IPS DF 6.9 (cell line): Measurements from ENCODE around the gene THSD7B.
"Not testable (repeated sequence)": the region's sequence is repeated elsewhere in the genome, so short reads cannot be mapped to it uniquely, and the experiment has no call there.

Source experiments
- DNase-seq: peaks from one replicate; pipeline ENCODE4 v3.0.0-alpha.2; 2013; ENCODE audit warnings: low read depth, low spot score
- H3K27ac ChIP-seq: one replicate; pipeline ENCODE4 v1.5.1; 2013; ENCODE audit warnings: low read length, control low read depth
- H3K27me3 ChIP-seq: 2 replicates; pipeline ENCODE4 v1.6.1; 2013; ENCODE audit warnings: mild to moderate bottlenecking, low read length; ENCODE audit not compliant: control insufficient read depth, insufficient read depth
- H3K36me3 ChIP-seq: 2 replicates; pipeline ENCODE4 v1.6.1; 2013; ENCODE audit warnings: low read length; ENCODE audit not compliant: control insufficient read depth, insufficient read depth
- H3K4me1 ChIP-seq: 2 replicates; pipeline ENCODE4 v1.6.1; 2013; ENCODE audit warnings: low read length; ENCODE audit not compliant: control insufficient read depth, insufficient read depth
- H3K4me3 ChIP-seq: 2 replicates; pipeline ENCODE4 v1.5.1; 2013; ENCODE audit warnings: mild to moderate bottlenecking, low read length
- H3K9me3 ChIP-seq: 2 replicates; pipeline ENCODE4 v1.6.1; 2013; ENCODE audit warnings: low read length, inconsistent platforms; ENCODE audit not compliant: control insufficient read depth, insufficient read depth
- WGBS: extraction: QIAGEN DNeasy Blood & Tissue Kit; methylation state at CpG from one replicate; pipeline ENCODE4 v1.1.7; 2013; ENCODE audit warnings: mixed read lengths, missing lambda C conversion rate; ENCODE audit not compliant: insufficient read length, insufficient coverage; 5-methylcytosine and 5-hydroxymethylcytosine counted together

The THSD7B gene

DNA sequence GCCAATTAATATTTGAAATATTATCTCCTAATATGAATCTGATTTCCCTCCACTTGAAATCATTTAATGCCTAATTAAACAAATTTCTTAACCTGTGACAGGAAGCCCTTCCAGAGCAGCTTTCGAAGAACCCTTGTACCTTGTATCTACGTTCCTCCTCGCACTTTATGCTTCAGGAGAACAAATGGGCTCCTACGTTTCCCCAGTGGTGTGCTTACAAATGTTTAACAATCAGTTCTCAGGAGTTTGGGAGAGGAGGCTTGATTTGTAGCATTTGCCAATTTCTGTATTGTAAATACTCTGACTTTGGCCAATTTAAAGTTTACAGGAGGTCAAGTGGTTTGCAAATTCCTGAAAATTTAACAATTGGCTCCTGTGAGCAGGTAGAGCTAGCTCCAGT lies 327.8 kb downstream of the THSD7B start:
- DNase-seq: no peak
- Histone ChIP-seq H3K27ac (no peak overlapping the region), H3K9me3 (no peaks in the 10 kb centered on the region), H3K4me3 (no peak overlapping the region), H3K4me1 (no peaks in the 10 kb centered on the region), H3K27me3 (no peaks in the 10 kb centered on the region), H3K36me3 (no peaks in the 10 kb centered on the region)
- WGBS: no CpG with 5 or more reads among the region's 4 CpGs

DNA sequence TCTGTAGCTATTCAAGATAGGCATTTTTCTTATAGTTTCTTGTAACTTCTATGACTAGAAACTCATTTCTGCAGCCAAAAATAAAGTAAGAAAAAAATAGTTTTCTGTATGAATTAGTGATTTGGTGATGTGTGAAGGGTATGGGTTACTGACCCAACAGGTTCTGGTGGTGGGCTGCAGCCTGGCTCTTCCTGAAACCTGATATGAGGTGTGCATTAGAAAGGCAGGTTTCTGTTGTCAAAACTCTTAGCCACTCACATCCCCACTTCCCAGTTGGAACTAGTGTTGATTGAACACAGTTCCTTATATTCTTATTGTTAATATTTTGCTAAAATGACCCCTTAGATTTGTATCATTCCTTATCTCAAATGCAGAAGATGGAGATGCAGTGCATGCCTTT lies 330.8 kb downstream of the THSD7B start:
- Histone ChIP-seq H3K4me3 (no peak overlapping the region), H3K27me3 (no peaks in the 10 kb centered on the region), H3K27ac (no peak overlapping the region), H3K9me3 (no peaks in the 10 kb centered on the region), H3K36me3 (no peaks in the 10 kb centered on the region), H3K4me1 (no peaks in the 10 kb centered on the region)
- DNase-seq: no peak

DNA sequence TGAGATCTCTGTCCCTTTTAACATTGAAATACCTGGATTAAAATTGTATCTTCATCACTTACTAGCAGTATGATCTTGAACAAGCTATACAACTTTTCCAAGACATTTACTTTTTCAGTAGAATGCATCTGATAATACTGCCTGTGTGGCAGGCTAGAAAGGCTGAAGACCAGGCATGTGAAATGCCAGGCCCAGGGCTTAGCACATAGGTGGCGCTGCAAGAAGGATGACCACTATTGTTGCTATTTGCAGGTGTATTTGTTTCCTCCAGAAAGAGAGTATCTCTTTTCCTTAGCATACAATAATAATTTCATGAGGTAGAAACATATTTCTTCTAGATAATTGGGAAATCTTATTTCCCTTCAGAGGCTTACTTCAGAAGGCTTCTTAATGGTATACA lies 331.3 kb downstream of the THSD7B start:
- Histone ChIP-seq H3K4me3 (no peak overlapping the region), H3K36me3 (no peaks in the 10 kb centered on the region), H3K4me1 (no peaks in the 10 kb centered on the region), H3K27ac (no peak overlapping the region), H3K27me3 (no peaks in the 10 kb centered on the region), H3K9me3 (no peaks in the 10 kb centered on the region)
- WGBS: no CpG with 5 or more reads among the region's 1 CpG
- no peak for DNase-seq

DNA sequence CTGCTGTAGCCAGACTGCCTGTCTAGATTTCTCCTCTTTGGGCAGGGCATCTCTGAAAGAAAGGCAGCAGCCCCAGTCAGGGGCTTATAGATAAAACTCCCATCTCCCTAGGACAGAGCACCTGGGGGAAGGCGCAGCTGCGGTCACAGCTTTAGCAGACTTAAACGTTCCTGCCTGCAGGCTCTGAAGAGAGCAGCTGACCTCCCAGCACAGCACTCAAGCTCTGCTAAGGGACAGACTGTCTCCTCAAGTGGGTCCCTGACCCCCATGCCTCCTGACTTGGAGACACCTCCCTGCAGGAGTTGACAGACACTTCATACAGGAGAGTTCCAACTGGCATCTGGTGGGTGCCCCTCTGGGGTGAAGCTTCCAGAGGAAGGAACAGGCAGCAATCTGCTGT lies 336.5 kb downstream of the THSD7B start:
- not testable (repeated sequence) for H3K36me3 ChIP-seq, DNase-seq, H3K9me3 ChIP-seq, H3K4me1 ChIP-seq, H3K27ac ChIP-seq, H3K27me3 ChIP-seq, H3K4me3 ChIP-seq
- no CpG with 5 or more reads among the region's 3 CpGs for WGBS

DNA sequence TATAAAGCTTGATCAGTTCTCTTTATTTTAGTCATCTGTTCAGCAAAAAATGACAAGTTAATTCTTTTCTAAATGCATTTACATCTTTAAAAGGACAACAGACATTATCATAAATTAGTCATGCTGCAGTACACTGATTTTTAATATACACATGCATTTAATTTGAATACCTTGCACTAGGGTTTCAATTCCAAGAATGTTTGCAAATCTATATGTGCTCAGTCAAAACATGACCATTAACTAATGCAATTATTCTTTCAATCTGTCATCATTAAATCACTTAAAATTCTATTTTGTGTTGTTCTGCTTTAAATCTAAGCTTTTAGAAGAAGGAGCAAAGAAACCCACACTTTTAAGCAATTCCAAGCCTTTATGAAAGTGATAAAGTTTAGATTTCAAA lies 342.6 kb downstream of the THSD7B start:
- Histone ChIP-seq H3K36me3 (no peaks in the 10 kb centered on the region), H3K27me3 (no peaks in the 10 kb centered on the region), H3K9me3 (no peaks in the 10 kb centered on the region), H3K4me1 (no peaks in the 10 kb centered on the region), H3K4me3 (no peak overlapping the region), H3K27ac (no peak overlapping the region)
- no peak for DNase-seq

DNA sequence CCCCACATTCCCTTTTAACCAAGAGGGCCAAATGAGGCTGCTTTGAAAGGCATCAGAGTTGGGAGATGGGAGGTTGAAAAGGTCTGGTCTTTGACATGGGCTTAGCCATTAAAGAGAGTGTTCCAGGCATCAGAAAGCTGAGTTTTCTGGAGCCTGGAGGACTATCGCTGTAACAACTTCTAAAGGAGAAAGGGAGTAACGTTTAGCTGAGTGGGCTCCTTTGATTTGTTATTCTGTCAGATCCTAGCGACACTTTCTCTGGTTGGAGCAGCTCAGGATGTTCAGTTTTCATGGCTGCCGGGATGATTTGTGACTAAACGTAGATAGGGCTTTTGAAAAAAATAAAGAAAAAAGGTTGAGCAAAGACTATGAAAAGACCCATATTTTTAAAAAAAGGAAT lies 346.6 kb downstream of the THSD7B start:
- Histone ChIP-seq H3K36me3 (no peaks in the 10 kb centered on the region), H3K27me3 (no peaks in the 10 kb centered on the region), H3K4me3 (no peak overlapping the region), H3K4me1 (no peaks in the 10 kb centered on the region; the same call in 1 of the 2 replicates), H3K27ac (no peak overlapping the region), H3K9me3 (no peaks in the 10 kb centered on the region)
- no peak for DNase-seq
- no CpG with 5 or more reads among the region's 5 CpGs for WGBS

DNA sequence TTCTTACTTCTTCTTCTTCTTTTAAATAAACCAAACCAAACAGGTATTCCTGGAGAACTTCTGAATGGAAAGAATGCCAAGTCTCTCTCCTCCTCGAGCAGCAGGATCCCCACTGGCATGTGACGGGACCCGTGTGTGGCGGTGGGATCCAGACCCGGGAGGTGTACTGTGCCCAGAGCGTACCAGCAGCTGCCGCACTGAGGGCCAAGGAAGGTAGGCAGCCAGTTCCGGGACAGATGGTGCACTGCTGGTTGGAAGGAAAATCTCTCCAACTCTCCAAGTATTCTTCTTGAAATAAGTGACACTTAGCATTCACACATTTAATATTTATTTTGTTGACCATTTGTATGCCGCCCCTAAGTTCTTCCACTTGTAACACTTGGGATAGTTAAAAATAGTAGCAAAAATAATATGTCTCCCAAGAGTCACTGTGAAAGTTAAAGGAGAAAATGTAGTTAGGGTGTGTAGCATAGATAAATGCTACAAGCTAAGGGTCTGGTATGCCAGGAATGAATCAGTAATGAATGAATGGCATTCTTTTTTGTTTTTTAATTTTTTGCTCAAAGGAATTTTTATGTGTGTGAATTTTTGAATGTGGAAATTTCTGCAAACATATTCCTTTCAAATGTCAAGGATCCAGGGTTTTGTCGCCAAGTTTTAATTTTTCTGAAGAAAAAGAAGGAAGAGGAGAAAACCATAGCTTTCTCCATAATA lies 349.9 kb downstream of the THSD7B start:
- no peak overlapping the region for H3K27ac ChIP-seq
- no peaks in the 10 kb centered on the region for H3K27me3 ChIP-seq
- WGBS: no CpG with 5 or more reads among the region's 10 CpGs
- no peaks in the 10 kb centered on the region for H3K36me3 ChIP-seq
- no peaks in the 10 kb centered on the region for H3K9me3 ChIP-seq
- no peaks in the 10 kb centered on the region; the same call in 1 of the 2 replicates for H3K4me1 ChIP-seq
- DNase-seq: no peak
- H3K4me3 ChIP-seq: no peak overlapping the region

DNA sequence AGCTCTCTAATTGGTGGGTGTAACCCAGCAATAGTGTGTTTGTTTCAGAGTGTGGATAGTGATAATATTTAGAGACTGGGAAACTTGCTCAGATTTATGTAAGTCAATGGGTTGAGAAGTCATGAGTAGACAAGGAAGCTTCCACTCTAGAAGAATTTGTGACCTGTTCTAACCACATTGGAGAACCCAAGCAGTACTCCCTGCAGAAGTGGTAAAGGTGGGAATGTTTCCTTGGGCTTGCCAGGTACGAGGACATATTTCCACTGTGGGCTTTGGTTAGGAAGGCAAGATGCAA lies 350.4 kb downstream of the THSD7B start:
- no CpG with 5 or more reads among the region's 1 CpG for WGBS
- Histone ChIP-seq H3K9me3 (no peaks in the 10 kb centered on the region), H3K36me3 (no peaks in the 10 kb centered on the region), H3K4me3 (no peak overlapping the region), H3K4me1 (no peaks in the 10 kb centered on the region; the same call in 1 of the 2 replicates), H3K27me3 (no peaks in the 10 kb centered on the region), H3K27ac (no peak overlapping the region)
- no peak for DNase-seq

DNA sequence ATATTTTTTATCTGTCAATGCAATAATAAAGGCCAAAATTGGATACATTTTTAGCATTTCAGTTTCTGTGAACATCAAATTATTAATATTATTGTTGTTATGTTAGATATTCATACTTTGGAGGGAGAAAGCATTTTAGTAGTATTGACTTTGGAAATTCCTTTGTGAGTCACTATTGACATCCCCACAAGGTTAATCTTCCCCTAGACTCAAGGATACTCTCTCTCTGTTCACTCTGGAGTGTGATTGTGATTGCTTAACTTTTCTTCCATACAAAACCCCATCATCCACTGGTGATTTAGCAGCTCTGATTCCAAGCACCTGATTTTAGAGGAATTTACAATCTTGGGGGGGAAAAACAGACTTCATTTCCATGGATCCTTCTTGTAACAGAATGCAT lies 352.0 kb downstream of the THSD7B start:
- no peak overlapping the region for H3K27ac ChIP-seq
- no peak for DNase-seq
- no peak overlapping the region for H3K4me3 ChIP-seq
- H3K27me3 ChIP-seq: no peaks in the 10 kb centered on the region
- no peaks in the 10 kb centered on the region for H3K9me3 ChIP-seq
- H3K36me3 ChIP-seq: no peaks in the 10 kb centered on the region
- H3K4me1 ChIP-seq: no peaks in the 10 kb centered on the region; the same call in 1 of the 2 replicates

DNA sequence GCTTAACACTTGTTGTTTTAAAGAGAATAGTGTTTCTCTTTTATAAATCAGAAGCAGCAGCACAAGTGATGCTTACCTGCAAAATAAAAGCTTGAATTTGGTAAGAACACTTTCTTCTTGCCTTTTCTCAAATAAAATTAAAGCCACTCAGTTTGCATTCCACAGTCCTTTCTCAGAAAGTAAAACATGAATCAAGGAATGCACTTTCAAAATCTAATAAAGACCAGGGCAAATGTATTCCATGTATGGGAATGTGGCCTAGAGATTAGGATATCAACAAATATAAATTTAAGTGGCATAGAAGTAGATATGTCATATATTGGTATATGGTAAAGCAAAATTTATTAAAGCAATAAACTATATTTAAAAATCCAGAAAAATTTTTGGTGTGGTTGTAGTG lies 352.8 kb downstream of the THSD7B start:
- Histone ChIP-seq H3K27me3 (no peaks in the 10 kb centered on the region), H3K27ac (no peak overlapping the region), H3K4me3 (no peak overlapping the region), H3K4me1 (no peaks in the 10 kb centered on the region; the same call in 1 of the 2 replicates), H3K36me3 (no peaks in the 10 kb centered on the region), H3K9me3 (no peaks in the 10 kb centered on the region)
- DNase-seq: no peak

DNA sequence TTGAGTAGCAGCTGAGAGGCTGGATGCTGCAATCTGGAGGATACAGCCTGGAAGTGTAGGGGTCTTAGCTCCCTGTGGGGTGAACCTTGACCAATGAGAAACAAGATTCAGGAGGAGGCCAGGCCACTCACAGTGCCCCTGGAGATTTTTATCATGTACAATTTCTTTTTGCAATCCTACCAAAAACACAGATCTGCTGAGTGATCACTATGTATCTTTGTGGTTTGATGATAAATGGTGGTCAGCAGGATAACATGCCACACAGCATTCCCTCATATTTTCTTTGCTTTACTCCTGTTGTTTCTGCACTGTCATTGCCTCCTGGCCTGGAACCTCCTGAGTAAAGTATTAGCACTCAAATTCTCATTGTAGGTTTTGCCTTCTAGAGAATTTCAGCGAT lies 357.9 kb downstream of the THSD7B start:
- Histone ChIP-seq H3K27me3 (no peaks in the 10 kb centered on the region), H3K9me3 (no peaks in the 10 kb centered on the region), H3K36me3 (no peaks in the 10 kb centered on the region), H3K4me1 (no peaks in the 10 kb centered on the region), H3K27ac (no peak overlapping the region), H3K4me3 (no peak overlapping the region)
- DNase-seq: no peak
- 100% methylated on average over 1 of the region's 1 CpG for WGBS
